Ishikawa (cell line): ENCODE data around the gene ANKRD11.

Source experiments
- CEBPB ChIP-seq: IDR thresholded peaks from 2 replicates; pipeline ENCODE4 v1.6.1; 2012
- CREB1 ChIP-seq: IDR thresholded peaks from 2 replicates; pipeline ENCODE4 v1.6.1; 2012; ENCODE audit warnings: low read depth
- EGR1 ChIP-seq: IDR thresholded peaks from 2 replicates; pipeline ENCODE4 v1.6.1; 2012
- EP300 ChIP-seq: IDR thresholded peaks from 2 replicates; pipeline ENCODE4 v1.6.1; 2012; ENCODE audit warnings: borderline replicate concordance
- FOXM1 ChIP-seq: IDR thresholded peaks from 2 replicates; pipeline ENCODE4 v1.6.1; 2012; ENCODE audit warnings: low read depth, borderline replicate concordance
- MAX ChIP-seq: IDR thresholded peaks from 2 replicates; pipeline ENCODE4 v1.6.1; 2012
- TAF1 ChIP-seq: IDR thresholded peaks from 2 replicates; pipeline ENCODE4 v1.6.1; 2012; ENCODE audit warnings: low read depth, mild to moderate bottlenecking
- USF1 ChIP-seq: IDR thresholded peaks from 2 replicates; pipeline ENCODE4 v1.6.1; 2012
- YY1 ChIP-seq: IDR thresholded peaks from 2 replicates; pipeline ENCODE4 v1.6.1; 2012; ENCODE audit warnings: low read depth

GRCh38 chr16:89325861-89326471, 164.4 kb downstream of the ANKRD11 start:
- TF ChIP-seq MAX (no peak), EGR1 (no peak), CREB1 (no peak), FOXM1 (no peak), CEBPB (no peak), TAF1 (no peak), USF1 (no peak), YY1 (0 out of 2 replicates have a peak, but pooled peaks have one; percentile 22), EP300 (no peak)
